HL-60 (cell line): Measurements from ENCODE around the gene C14orf93.

Source experiments
- CTCF ChIP-seq: IDR thresholded peaks from one replicate; pipeline ENCODE4 v1.5.1; 2011; ENCODE audit warnings: low read length, control low read depth, inconsistent platforms; ENCODE audit not compliant: insufficient read depth
- POLR2AphosphoS5 ChIP-seq: IDR thresholded peaks from 2 replicates; pipeline ENCODE4 v1.6.1; 2012; ENCODE audit warnings: low read depth
- REST ChIP-seq: IDR thresholded peaks from 2 replicates; pipeline ENCODE4 v1.6.1; 2012; ENCODE audit warnings: low read depth; ENCODE audit not compliant: insufficient replicate concordance

- TF ChIP-seq CTCF (no peak), REST (no peak), POLR2AphosphoS5 (no peak)
Observed at GRCh38 chr14:22974530-22975313, 35.2 kb downstream of the C14orf93 start.
